Measurements from ENCODE around the gene ANXA6. TPM values are rescaled to one million over a fixed set of nuclear protein-coding genes. Genes with fewer than 3 reads are reported as not detected.

The ANXA6 gene
- total RNA-seq, 2 donors from 2014 or later = 21.2 to 39.8 TPM

- Histone ChIP-seq H3K4me1 (peaks cover 43% of the 10 kb centered on the region), H3K4me3 (no peak overlapping the region), H3K27ac (no peak overlapping the region), H3K36me3 (no peaks in the 10 kb centered on the region), H3K27me3 (no peaks in the 10 kb centered on the region), H3K9ac (ENCODE audit: low read depth in 2 of 2, low read length in 2 of 2) (no peak overlapping the region), H3K9me3 (no peaks in the 10 kb centered on the region)
- TF ChIP-seq, protein P1, sequence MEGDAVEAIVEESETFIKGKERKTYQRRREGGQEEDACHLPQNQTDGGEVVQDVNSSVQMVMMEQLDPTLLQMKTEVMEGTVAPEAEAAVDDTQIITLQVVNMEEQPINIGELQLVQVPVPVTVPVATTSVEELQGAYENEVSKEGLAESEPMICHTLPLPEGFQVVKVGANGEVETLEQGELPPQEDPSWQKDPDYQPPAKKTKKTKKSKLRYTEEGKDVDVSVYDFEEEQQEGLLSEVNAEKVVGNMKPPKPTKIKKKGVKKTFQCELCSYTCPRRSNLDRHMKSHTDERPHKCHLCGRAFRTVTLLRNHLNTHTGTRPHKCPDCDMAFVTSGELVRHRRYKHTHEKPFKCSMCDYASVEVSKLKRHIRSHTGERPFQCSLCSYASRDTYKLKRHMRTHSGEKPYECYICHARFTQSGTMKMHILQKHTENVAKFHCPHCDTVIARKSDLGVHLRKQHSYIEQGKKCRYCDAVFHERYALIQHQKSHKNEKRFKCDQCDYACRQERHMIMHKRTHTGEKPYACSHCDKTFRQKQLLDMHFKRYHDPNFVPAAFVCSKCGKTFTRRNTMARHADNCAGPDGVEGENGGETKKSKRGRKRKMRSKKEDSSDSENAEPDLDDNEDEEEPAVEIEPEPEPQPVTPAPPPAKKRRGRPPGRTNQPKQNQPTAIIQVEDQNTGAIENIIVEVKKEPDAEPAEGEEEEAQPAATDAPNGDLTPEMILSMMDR (IDR thresholded peaks at IDR 0.05) = no peak
- intact Hi-C loops (cut with DNase I) = no loop called here
- DNase-seq = no peak
Measured at GRCh38 chr5:151089726-151090125, 67.9 kb downstream of the ANXA6 start.

DNA sequence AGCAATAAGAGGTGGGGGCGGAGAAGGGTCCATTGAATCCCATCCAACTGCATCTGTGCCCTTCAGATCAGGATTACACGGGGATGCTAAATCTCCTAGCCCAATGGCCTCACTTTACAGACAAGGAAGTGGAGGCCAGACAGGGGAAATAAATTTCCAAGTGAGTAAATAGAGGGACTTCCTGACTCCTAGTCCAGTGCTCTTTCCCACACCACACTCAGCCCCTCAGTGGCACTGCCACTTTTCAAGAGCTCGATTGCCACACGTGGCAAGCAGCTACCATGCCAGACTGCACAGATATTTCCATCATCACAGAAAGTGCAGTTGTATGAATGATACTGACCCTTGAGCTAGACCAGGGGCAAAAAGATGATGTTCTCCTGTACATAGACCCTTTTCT is 68.6 kb downstream of the ANXA6 start:
- Histone ChIP-seq H3K4me3 (no peak overlapping the region), H3K36me3 (no peaks in the 10 kb centered on the region), H3K27me3 (no peaks in the 10 kb centered on the region), H3K9ac (ENCODE audit: low read depth in 2 of 2, low read length in 2 of 2) (no peak overlapping the region), H3K9me3 (no peaks in the 10 kb centered on the region), H3K27ac (no peak overlapping the region), H3K4me1 (peaks cover 37% of the 10 kb centered on the region)
- intact Hi-C loops (cut with DNase I) = no loop called here
- DNase-seq = no peak
- TF ChIP-seq, protein P1 (IDR thresholded peaks at IDR 0.05) = no peak

GRCh38 chr5:151087486-151087885 is 70.1 kb downstream of the ANXA6 start:
- TF ChIP-seq, protein P1 (IDR thresholded peaks at IDR 0.05) = no peak
- no peaks in the 10 kb centered on the region for H3K9me3 ChIP-seq
- no peaks in the 10 kb centered on the region for H3K36me3 ChIP-seq
- intact Hi-C loops (cut with DNase I) = no loop called here
- H3K4me3 ChIP-seq = no peak overlapping the region
- no peak overlapping the region for H3K27ac ChIP-seq
- no peaks in the 10 kb centered on the region for H3K27me3 ChIP-seq
- no peak for DNase-seq
- peaks cover 39% of the 10 kb centered on the region for H3K4me1 ChIP-seq
- peak overlapping the region in 1 of 2 donors; percentile 78 for H3K9ac ChIP-seq (ENCODE audit: low read depth in 2 of 2, low read length in 2 of 2)

DNA sequence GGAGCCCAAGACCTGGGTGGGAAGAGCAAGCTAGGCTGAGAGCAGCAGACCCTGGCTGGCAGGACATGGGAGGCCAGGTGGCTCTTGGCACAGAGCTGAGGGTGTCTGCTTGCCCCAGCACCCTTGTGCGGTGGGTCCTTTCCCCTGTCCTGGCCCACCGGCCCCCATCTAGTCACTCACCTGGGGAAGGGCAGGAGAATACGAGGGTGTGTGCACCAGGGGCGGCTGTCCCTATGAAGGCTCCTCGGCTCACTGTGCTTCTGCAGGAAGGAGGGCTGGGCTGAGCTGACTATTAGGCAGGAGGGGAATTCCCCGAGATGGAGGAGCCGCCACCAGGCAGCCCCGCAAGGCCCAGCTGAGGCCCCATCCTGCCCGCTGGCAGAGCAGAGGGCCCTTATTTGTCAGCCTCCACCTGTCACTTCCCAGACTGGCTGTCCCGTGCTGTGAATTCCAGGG is 70.6 kb downstream of the ANXA6 start:
- DNase-seq = peak; percentile 71
- no peaks in the 10 kb centered on the region for H3K27me3 ChIP-seq
- H3K36me3 ChIP-seq = no peaks in the 10 kb centered on the region
- TF ChIP-seq, protein P1 (IDR thresholded peaks at IDR 0.05) = no peak
- peak overlapping the region; percentile 87 for H3K27ac ChIP-seq
- intact Hi-C loops (cut with DNase I) = no loop called here
- peak overlapping the region; percentile 61 to 78 for H3K9ac ChIP-seq (ENCODE audit: low read depth in 2 of 2, low read length in 2 of 2)
- peaks cover 41% of the 10 kb centered on the region for H3K4me1 ChIP-seq
- no peaks in the 10 kb centered on the region for H3K9me3 ChIP-seq
- H3K4me3 ChIP-seq = peak overlapping the region; percentile 25

DNA sequence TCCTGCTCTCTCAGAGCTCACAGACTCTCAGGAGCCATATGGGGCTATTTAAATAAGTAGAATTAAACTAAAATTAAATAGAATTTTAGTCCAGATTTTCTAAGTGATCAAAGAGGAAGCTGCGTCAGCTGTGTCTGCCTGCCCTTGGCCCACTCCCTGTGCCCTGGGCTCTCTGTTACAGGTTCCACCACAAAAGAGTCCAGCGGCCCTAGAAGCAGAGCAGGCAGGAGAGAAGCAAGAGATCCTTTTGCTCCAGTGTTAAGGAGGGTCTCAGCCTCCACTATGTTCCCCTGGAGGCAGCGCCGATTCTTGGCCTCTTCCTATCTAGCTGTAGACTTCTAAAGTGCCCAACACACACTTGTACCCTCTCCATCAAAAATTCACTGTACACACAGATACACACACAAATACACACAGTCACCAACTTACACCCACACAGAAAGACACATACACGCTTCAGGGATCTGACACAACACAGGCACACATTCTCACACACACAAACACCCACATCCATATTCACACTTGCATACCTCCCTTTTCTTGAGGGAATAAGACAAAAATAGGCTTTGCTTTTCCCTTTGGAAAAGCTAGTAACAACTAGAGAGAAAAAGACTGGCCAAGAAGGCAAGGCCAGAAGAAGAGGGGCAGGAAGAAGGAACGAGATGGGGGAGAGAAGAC is 71.2 kb downstream of the ANXA6 start:
- peak overlapping the region; percentile 61 to 78 for H3K9ac ChIP-seq (ENCODE audit: low read depth in 2 of 2, low read length in 2 of 2)

More for the DNA sequence above, 71.2 kb downstream of the ANXA6 start:
- TF ChIP-seq, protein P1 (IDR thresholded peaks at IDR 0.05) = no peak
- no peaks in the 10 kb centered on the region for H3K36me3 ChIP-seq
- H3K27ac ChIP-seq = peak overlapping the region; percentile 87
- DNase-seq = no peak
- H3K4me1 ChIP-seq = peaks cover 41% of the 10 kb centered on the region
- no peaks in the 10 kb centered on the region for H3K27me3 ChIP-seq
- no peaks in the 10 kb centered on the region for H3K9me3 ChIP-seq
- intact Hi-C loops (cut with DNase I) = no loop called here
- peak overlapping the region; percentile 25 for H3K4me3 ChIP-seq
